ENCODE results near the gene GRB10.

The GRB10 gene

DNA sequence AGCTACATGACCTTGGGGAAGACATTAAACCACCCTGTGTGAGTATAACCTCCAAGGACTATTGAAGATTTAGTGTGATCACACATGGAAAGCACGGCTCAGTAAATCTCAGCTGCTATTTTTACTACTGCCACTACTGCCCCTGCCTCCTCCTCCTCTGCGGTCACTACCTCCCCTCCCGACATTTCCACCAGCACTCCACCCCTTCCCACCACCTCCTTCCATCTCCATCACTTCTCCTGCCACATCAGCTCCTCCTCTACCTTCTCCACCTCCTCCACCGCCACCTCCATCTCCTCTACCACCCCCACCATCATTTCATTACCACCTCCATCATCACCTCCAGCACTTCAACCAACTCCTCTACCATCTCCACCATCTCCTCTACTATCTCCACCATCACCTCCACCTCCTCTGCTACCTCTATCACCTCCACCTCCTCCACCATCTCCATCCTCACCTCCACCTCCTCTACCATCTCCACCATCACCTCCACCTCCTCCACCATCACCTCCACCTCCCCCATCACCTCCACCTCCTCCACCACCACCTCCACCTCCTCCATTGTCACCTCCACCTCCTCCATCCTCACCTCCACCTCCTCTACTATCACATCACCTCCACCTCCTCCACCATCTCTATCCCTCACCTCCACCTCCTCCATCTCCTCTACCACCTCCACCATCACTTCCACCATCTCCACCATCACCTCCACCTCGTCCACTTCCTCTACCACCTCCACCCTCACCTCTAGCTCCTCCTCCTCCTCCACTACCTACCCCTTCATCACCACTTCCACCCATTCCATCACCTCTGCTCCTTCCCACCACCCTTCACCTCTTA lies 69.4 kb downstream of the GRB10 start:
- DNase-seq, result no peak

DNA sequence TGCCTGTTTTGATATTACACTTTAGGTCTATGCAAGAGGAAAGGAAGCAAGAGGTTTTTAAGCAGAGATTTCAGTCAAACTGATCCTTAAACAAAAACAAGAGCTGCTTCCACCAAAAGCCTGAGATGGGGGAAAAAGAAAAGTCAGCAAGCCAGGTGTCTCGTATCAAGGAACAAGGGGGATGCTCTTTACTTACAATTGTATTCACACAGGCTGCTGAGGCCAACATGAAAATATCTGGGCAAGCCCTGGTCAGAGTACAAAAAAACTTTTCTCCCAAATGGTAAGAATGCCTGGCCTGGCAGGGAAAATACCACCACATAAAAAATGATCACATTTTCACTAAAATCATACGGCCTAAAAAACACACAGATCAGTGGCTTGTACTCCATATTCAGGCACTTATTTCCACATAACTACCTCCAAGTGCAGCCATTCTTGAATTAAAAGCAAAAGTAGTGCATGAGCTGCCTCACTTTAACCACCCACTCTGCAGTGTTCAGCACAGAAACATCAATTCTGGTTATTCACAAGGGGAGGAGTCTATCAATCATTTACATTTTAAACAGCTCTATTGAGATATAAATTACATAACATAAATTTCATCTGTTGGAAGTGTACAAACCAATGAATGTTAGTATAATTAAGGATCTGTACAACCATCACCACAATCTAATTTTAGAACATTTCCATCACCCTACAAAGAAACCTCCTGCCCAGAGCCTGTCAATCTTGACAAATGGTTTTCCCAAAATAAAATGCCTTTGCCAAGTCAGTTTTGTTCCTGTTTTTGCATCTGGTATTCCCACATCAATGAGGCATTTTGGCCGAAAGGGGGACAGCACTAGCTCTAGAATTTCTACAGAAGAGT lies 70.2 kb downstream of the GRB10 start:
- DNase-seq, result no peak

DNA sequence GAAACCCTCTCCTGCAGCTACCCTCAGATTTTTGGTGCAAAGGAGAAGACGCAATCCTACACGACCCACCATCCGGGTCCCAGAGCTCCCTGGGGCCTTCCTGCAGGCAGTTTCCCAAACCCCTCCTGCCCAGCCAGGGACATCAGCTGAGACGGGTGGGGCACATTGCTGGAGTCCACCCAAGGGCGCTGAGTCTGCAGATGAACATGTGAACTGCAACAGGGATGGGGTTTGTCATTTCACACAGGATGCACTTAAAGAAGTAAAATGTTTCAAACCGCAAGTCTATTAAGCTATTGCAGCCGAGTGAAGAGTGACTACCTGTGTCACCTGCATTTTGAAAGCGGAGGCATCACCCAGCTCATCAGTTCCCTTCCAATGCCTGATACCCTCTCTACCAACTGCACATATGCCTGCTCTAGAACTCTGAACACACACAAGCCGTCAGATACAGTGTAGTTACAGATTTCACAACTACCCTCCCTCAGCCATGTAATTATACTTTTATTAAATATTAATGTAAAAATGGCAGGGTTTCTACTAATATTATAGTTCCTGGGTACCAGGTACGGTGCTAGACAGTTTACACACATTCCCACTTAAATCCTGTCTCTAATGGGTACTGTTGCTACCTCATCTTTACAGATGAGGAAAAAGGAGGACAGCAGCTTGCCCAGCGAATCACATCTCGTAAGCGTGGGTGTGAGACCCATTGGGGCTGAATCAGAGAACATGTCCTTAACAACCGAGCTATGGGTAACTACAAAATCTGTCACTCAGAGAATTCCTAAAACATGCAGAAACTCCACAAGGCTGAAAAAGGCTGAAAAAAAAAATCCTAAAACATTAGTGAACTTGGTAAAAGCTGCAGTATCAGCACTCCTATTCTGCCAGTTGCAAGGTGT lies 71.2 kb downstream of the GRB10 start:
- DNase-seq, result peak; percentile 3

DNA sequence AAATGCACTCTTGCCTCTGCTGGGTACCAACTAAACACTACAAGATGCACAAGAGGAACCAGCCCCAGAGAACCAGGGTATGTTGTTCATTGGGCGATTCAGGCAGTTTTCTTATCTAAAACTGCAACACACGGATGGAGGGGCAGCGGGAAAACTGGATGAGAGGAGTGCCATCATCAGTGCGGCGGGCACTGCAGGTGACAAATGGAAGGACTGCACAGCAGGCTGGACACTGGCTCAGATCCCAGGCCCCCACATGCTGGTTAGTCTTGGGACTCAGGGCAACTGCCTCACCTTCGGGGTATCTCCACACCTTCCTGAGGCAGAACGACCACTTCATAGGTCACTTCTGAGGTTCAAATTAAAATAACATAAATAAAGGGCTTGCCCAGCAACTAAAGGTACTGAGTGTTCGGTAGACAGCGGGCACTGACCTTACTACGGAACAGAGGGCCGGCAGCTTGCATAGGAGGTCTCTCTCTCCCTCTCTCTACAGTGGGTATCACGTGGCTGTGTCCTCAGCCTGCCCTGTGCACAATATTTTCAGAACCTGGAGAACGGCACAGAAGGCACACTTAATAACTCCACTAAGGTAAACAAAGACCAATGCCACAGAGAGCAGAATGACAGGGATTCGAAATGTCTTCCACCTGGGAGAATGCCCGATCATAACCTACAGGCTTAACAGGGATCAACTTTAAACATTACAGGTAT lies 72.1 kb downstream of the GRB10 start:
- DNase-seq, result no peak

DNA sequence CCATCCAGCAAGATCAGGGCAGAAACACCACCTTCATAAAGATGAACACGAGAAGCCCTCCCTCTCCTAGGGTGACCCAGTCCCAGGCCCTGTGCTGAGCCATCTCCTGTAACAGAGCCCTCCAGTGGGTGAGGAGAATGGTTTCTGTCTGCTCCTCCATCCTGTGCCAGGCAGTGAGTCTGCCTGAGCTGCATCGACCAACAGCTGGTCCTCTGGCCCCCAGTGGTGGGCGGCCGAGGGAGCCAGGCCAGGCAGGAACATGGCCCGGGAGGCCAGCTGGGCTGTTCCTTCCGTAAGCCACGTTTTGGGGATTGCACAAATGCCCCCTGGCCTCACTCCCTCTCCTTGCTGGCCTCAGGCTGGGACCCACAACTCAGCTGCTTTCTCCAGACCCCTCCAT lies 73.5 kb downstream of the GRB10 start:
- DNase-seq, result no peak

DNA sequence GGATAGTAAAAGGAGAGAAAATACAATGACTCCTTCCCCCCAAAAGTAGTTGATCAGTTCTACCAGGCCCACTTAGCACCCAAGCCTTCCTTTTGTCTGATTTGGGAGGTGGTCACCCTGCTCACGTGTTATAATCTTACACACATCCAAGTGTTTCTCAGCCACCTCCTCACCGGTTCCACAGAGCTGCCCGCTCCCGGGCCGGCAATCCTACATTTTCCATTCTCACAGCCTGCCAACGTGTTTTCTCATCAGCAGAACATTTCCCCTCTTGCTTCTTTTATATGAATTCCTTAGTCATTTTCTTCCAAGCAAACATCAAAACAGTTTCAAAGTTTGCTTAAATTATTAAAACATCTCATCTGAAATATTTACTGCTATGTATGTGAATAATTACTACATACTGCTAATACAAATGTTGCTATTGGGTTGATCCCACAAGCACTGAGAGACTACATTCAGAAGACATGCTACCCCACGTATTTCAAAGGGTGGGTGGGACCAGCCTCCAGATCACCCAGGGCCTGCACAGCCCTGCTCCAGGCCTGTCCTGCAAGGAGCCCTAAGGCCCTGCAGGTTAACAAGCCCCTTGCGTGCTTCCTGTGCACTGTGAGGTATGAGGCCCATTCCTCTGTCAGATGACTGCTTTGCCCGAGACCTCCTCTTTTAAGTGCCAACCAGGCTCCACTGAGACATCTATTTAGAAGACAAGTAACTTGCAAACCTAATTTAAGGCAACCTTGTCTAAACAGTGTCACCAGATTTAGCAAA lies 75.3 kb downstream of the GRB10 start:
- no peak for DNase-seq

DNA sequence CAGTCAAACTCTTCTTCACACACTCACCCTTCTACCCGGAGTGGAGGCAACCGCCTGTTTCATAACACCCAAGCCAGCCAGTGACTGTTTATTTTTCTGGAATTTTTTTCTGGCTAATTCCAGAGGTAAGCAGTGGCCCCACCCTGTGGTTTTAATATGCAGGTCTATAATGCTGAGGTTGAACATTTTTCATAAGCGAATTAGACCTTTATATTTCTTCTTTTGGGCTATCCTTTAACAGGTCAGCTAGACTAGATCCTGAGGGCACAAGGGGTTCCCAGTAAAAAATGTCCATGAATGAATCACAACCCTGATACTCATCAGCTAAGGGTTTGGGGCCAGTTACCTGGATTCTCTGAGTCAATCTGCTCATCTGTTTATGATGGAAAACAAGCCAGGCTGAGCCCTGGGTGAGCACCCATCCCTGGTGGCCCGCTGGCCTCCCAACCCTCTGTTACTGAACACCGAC lies 76.2 kb downstream of the GRB10 start:
- DNase-seq, result no peak

DNA sequence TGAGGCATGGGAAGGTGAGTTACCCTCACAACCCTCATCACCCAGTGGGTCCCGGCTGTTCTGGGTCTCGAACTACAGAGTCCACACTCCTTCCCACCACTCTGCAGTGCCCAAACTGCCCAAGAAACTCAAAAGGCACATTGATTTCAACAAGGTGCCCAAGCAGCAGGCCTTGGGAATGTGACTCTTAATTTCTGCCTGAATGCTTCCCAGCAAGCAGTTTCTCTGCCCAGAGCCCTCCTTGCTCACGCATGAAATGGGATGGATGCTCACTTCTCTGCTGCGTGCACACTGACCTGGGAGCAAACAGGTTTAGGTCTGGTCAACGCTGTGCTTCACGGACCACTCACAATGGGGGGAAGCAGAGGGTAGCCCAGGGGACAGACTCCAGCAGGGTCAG lies 77.9 kb downstream of the GRB10 start:
- no peak for DNase-seq

DNA sequence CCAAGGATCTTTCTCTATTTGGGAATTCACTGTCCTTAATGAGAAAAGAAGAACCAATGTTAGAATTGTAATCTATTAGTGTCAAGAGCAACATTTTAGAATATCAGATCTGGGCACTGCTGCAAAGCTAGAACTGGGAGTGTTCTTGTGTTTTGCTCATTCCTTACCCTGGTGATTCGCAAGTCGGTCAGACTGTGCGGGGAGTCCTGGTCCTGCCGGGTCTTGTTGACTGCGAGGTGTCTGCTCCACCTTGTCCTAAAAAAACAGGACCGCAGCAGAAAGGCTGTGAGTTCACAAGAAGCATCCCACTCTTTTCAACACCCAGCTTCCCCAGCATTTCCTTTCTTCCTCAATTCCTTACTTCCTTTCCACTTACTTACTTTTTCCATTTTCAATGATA lies 79.0 kb downstream of the GRB10 start:
- no peak for DNase-seq

DNA sequence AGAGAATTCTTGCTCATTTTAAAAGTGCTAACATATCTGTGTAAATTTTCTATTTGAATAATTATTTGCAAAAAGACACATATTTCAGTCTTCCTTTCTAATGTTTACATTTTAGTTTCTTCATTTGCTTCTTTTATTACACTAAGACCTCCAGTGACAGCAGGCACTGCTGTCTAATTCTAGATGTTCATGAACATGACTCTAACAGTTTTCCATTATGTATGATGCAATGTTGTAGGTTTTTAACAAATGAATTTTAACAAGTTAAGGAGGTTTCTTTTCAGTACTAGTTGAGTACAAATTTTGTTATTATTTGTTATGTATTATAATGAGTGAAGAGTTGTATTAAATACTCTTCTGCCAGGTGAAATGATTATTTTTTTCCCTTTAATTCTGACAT lies 83.6 kb downstream of the GRB10 start:
- no peak for DNase-seq

DNA sequence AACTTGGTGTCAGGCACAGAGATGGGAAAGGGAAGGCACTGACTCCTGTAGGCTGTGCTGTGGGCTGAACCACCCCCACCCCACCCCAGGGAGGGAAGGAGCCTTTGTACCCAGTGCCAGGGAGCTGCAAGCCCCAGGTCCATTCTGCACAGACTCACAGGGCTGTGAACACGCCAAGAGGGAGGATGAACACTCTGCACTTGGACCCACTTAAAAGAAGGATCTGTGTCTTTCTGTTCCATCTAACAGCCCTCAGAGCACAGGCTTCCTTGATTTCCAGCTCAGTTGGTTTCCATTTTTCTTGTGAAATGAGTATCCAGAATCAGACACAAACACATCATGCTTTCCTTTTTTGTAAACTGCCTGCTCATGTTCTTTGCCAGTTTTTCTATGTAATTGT lies 84.9 kb downstream of the GRB10 start:
- no peak for DNase-seq

DNA sequence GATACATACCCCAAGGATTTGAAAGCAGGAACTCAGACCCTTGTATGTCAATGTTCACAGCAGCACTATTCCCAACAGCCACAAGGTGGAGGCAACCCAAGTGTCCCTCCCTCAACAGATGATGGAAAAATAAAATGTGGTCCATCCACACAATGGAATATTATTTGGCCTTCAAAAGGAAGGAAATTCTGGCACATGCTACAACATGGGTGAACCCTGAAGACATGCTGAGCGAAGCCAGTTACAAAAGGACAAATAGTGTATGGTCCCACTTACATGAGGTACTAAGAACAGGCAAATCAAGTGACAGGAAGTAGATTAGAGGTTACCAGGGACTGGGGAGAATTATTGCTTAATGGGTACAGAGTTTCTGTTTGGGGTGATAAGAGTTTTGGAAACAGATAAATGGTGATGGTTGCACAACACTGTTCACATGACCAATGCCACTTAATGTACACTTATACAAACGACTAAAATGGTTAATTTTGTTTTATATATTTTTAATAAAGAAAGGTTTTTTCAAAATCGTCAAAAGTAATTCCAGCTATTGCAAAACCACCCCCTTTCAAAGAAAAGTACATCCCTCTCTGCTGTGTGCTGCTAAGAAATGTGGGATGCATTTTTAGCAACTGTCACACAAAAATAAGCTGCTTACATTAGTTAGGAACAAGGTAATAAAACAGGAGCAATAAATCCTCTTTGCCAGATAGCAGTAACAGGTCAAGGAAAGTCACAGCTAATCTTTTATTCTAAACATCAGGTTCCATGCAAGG lies 85.7 kb downstream of the GRB10 start:
- peak; percentile 23 for DNase-seq

DNA sequence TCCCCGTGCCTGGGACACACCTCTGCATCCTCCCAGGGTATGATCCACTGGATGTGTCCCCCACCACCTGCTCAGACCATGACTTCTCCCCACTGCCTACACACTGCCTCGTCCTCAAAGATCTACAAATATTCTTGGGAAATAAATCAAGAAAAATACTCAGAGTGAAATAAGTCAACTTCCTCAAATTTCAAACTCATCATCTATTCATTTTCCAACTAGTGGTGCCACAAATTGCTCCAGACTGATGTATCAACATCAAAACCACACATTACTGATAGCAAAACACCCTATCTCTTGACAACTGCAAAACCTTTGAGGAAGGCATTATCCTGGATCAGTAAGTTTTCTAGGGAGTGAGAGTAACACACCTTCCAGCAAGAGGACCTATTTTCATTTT lies 87.7 kb downstream of the GRB10 start:
- DNase-seq, result no peak

DNA sequence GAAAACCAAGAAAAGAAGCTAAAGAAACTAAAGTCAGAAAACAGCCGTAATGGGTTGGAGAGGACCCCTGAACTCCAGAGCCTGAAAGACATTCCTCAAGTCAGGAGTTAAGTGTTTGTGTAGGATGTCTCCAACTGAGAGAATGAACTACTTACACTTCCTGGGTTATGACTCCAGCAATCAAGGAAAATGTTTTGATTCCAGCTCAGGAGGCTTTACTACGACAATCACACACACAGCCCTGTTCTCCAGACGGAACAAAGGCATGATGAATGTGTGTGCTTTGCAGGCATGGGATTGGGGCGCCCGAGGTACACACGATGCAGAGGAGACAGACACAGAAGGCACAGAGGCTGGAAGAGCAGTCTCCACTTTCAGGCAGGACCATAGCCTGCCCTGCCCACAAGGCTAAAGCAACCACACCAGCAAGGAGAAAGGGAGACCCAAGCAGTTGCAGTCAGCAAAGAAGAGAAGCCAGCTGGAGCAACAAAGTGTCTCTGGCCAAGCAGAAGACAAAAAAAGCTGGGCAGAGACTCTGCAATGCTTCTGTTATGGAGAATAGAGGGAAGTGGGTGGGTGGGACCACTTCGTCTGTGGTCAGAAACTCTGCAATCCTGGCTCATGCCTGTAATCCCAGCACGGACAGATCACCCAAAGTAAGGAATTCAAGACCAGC lies 89.1 kb downstream of the GRB10 start:
- DNase-seq, result no peak

DNA sequence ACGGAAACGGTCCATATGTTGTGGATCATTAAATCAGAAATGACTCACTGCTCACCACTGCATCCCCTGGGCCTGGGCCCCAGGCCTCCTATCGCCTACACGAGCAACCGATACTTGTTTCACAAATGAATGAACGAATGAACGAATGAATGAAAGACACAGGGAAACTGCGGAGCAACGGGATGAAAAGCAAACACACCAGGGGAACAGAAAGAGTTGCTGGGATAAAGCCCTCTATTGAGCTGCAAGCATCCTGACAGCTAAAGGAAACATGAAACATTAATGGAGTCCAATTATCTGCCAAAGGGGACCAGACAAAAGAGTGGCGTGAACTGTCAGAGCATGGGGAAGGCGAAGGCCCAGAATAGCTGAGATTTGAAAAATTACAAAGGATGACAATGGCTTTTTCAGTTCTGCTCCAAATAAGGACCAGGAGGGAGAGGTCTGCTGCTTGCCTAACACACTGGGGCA lies 92.1 kb downstream of the GRB10 start:
- no peak for DNase-seq

DNA sequence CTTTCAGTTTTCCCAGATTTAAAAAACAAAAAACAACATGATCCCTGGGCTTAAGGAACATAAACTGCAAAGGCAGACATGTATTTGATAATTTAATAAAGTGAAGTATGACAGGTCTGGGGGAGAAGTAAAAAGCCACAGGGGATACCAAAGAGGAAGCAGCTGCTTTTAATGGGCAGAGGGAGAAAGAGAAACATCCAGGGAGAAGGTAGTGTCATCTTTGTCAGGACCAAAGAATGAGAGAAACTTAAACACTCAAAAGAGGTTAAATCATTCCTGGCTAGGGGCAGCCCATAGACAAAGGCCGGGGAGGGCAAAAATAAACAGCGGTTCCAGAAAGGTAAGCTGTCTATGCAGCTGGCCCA lies 94.5 kb downstream of the GRB10 start:
- DNase-seq, result no peak

DNA sequence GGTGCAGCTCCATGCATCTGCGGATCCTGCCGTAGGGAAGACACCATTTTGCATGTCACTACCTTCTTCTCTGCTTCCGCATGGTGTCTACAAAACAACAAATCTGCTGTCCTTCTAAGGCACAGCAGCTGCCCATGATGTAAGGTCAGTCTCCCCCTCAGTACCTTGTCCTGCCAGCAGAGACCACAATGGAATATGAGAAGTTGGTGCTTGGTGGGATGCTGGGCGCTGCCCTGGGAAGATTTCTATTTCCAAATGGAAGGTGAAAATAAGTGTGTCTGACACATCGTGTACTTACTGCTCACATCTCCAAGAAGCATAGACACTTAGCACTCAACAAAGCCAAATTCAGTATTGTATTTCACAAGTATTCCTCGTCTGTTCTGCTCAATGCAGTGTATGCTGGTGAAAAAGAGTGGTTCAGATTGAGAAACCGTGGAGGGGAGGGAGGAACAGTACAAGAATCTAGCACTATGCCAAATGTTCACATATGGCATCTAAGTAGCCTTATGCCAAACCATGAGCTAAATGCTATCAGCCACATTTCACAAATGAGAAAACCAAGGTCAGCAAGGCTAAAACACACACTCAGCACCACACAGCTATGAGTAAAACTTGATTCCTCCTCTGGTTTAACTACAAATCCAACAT lies 95.0 kb downstream of the GRB10 start:
- no peak for DNase-seq

DNA sequence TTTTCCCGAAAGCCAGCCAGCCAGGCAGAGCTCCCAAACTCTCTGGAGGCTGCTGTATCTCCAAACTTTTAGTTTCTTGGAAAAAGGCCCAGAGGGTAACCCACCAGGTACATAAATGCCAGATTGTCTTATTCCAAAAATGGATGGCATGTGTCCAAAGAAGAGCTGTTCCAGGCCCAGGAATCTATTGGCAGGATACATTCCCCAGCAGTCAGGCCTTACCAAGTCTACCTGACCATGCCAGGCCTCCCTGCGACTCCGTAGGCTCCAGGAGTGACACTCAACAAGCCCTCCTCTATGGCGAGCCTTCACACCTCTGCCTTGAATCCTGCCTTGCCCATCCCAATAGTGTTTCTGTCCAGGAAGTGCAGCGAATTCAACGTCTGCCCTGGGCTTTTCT lies 95.6 kb downstream of the GRB10 start:
- DNase-seq, result no peak
